Embryonic facial prominence (tissue), 1 donor: Measurements from ENCODE around the gene NAALADL2.

Source experiments
- DNase-seq: peaks from one replicate; pipeline ENCODE4 v3.0.0-alpha.2; 2016; ENCODE audit errors: extremely low spot score

The NAALADL2 gene

GRCh38 chr3:175200391-175201095 is 341.4 kb downstream of the NAALADL2 start:
- no peak for DNase-seq

- DNase-seq, result no peak
Measured at GRCh38 chr3:175207361-175207760, 348.2 kb downstream of the NAALADL2 start.

- no peak for DNase-seq
Measured at GRCh38 chr3:175208326-175208725, 349.2 kb downstream of the NAALADL2 start.

GRCh38 chr3:175211466-175211865 is 352.3 kb downstream of the NAALADL2 start:
- no peak for DNase-seq

- no peak for DNase-seq
Measured at GRCh38 chr3:175212896-175213295, 353.8 kb downstream of the NAALADL2 start.

- DNase-seq, result no peak
Measured at GRCh38 chr3:175214216-175214615, 355.1 kb downstream of the NAALADL2 start.

GRCh38 chr3:175215833-175216232 is 356.7 kb downstream of the NAALADL2 start:
- DNase-seq, result no peak

- DNase-seq, result no peak
Measured at GRCh38 chr3:175222356-175222755, 363.2 kb downstream of the NAALADL2 start.

- DNase-seq, result no peak
Measured at GRCh38 chr3:175224051-175224450, 364.9 kb downstream of the NAALADL2 start.

GRCh38 chr3:175226444-175226843 is 367.3 kb downstream of the NAALADL2 start:
- DNase-seq, result no peak

GRCh38 chr3:175227126-175227525 is 368.0 kb downstream of the NAALADL2 start:
- no peak for DNase-seq

- DNase-seq, result no peak
Measured at GRCh38 chr3:175233957-175234940, 375.1 kb downstream of the NAALADL2 start.

- DNase-seq, result no peak
Measured at GRCh38 chr3:175238801-175239200, 379.7 kb downstream of the NAALADL2 start.

- no peak for DNase-seq
Measured at GRCh38 chr3:175240921-175241320, 381.8 kb downstream of the NAALADL2 start.

- no peak for DNase-seq
Measured at GRCh38 chr3:175242243-175242642, 383.1 kb downstream of the NAALADL2 start.

- DNase-seq, result no peak
Measured at GRCh38 chr3:175246234-175246633, 387.1 kb downstream of the NAALADL2 start.

- no peak for DNase-seq
Measured at GRCh38 chr3:175246766-175247165, 387.6 kb downstream of the NAALADL2 start.

GRCh38 chr3:175247629-175248028 is 388.5 kb downstream of the NAALADL2 start:
- no peak for DNase-seq

GRCh38 chr3:175248832-175249231 is 389.7 kb downstream of the NAALADL2 start:
- no peak for DNase-seq

- DNase-seq, result no peak
Measured at GRCh38 chr3:175255698-175256097, 396.6 kb downstream of the NAALADL2 start.

GRCh38 chr3:175257123-175257522 is 398.0 kb downstream of the NAALADL2 start:
- no peak for DNase-seq

- no peak for DNase-seq
Measured at GRCh38 chr3:175258763-175259162, 399.6 kb downstream of the NAALADL2 start.
